ENCODE data around the gene KSR1.

GRCh38 chr17:27462149-27462548 is 5.9 kb downstream of the KSR1 start:
- no peak for TF ChIP-seq CTCF (conservative IDR thresholded peaks at IDR 0.05 in 1 of 2, IDR thresholded peaks at IDR 0.05 in 1 of 2; ENCODE audit: low read depth in 1 of 2, low read length in 2 of 2)
- no peak for TF ChIP-seq EZH2 (IDR thresholded peaks at IDR 0.05; ENCODE audit: low read length, missing control alignments)
